Measurements from ENCODE around the gene CNTN6.

DNA sequence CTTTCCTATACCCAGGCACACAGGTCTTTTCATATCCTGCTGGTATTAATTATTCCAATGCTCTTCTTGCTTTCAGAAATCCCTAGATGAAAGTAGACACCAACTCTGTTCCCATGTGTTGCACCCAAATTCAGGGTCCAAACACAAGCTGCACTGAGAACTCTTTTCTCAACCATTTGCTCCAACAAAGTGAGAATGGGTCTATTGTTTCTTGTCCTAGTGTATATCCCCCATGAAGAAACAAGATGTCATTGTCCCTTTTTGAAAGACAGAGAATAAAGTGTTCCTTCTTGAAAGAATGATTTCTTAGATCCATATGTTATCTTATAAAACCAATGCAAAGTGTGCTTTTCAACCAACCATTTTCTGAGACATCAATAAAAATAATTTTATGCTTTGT lies 353.7 kb downstream of the CNTN6 start:
- TF ChIP-seq CTCF (IDR thresholded peaks at IDR 0.05) (no peak), EZH2 (IDR thresholded peaks at IDR 0.05; ENCODE audit: borderline replicate concordance, insufficient read depth, low read depth, low read length, poor library complexity, severe bottlenecking) (no peak)
